DOHH2 (cell line): ENCODE data around the gene DOP1B.
"Not testable (repeated sequence)": the region's sequence is repeated elsewhere in the genome, so short reads cannot be mapped to it uniquely, and the experiment has no call there.

Source experiments
- CTCF ChIP-seq: fragments of 200-600 bp; sonication (generic); IDR thresholded peaks from one replicate; pipeline ENCODE4 v1.5.1; 2014; ENCODE audit warnings: antibody characterized with exemption, mild to moderate bottlenecking, low read depth, low read length; ENCODE audit not compliant: poor library complexity, severe bottlenecking
- EZH2phosphoT487 ChIP-seq: fragments of 200-600 bp; sonication (generic); IDR thresholded peaks from 2 replicates; pipeline ENCODE4 v1.6.1; 2017; ENCODE audit warnings: borderline replicate concordance, mild to moderate bottlenecking, antibody characterized with exemption, low read length, moderate library complexity, mixed read lengths

- not testable (repeated sequence) for TF ChIP-seq CTCF, EZH2phosphoT487
Observed at GRCh38 chr21:36199575-36199974, 43.0 kb downstream of the DOP1B start.
